PC-9 (cell line): ENCODE data around the gene CACNA1B.

Experiments
- EZH2 ChIP-seq: fragments of 200-600 bp; sonication (generic); IDR thresholded peaks from 2 replicates; pipeline ENCODE4 v1.8.0; 2017; ENCODE audit warnings: antibody characterized with exemption, low read depth
- TF ChIP-seq, protein P1 (sequence below): fragments of 200-600 bp; sonication (generic); conservative IDR thresholded peaks from 2 replicates; pipeline ENCODE4 v1.6.1; 2017; ENCODE audit warnings: mixed run types, antibody characterized with exemption, mild to moderate bottlenecking, moderate library complexity

- TF ChIP-seq EZH2: no peak
- TF ChIP-seq, protein P1, sequence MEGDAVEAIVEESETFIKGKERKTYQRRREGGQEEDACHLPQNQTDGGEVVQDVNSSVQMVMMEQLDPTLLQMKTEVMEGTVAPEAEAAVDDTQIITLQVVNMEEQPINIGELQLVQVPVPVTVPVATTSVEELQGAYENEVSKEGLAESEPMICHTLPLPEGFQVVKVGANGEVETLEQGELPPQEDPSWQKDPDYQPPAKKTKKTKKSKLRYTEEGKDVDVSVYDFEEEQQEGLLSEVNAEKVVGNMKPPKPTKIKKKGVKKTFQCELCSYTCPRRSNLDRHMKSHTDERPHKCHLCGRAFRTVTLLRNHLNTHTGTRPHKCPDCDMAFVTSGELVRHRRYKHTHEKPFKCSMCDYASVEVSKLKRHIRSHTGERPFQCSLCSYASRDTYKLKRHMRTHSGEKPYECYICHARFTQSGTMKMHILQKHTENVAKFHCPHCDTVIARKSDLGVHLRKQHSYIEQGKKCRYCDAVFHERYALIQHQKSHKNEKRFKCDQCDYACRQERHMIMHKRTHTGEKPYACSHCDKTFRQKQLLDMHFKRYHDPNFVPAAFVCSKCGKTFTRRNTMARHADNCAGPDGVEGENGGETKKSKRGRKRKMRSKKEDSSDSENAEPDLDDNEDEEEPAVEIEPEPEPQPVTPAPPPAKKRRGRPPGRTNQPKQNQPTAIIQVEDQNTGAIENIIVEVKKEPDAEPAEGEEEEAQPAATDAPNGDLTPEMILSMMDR: no peak
These were observed 129.1 kb downstream of the CACNA1B start for GRCh38 chr9:138006576-138007233.
